Measurements from ENCODE around the gene PHPT1. TPM values are rescaled to one million over a fixed set of nuclear protein-coding genes. Genes with fewer than 3 reads are reported as not detected.
A peak's percentile ranks its signal among the peaks of the same experiment; 100 is the strongest.

PHPT1 gene
- polyA plus RNA-seq, 3 donors from 2014 or later, result 127 to 212 (median 166) TPM

DNA sequence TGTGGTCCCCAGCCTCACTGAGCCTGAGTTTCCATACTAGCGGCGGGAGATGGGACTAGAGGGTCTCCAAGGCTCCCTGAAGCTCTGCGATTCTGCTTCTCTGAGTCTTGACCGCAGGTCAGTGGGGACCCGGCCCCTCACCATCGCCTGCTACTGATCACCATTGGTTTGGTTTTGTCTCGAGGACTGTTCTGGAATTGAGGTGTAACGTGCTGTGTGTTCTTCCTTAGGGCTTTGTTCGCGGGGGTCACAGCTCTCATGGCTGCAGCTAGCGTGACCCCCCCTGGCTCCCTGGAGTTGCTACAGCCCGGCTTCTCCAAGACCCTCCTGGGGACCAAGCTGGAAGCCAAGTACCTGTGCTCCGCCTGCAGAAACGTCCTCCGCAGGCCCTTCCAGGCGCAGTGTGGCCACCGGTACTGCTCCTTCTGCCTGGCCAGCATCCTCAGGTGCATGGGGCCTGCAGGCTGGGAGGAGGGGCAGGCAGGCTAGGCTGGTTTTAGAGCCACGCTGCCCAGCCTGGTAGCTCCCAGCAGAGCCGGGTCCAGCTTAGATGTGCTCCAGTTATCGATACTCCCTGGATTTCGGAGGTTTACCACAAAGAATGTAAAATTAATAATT, 49.4 kb downstream of the PHPT1 start:
- DNase-seq, result no peak
- Mint-ChIP-seq H3K4me1 (peaks cover 35 to 42% of the 10 kb centered on the region in 2 donors), H3K27me3 (ENCODE audit: low read depth in 3 of 3) (peaks cover 0 to 2% (median 0%) of the 10 kb centered on the region in 3 donors), H3K36me3 (peaks cover 3 to 9% (median 4%) of the 10 kb centered on the region in 3 donors), H3K4me3 (no peak overlapping the region), H3K9me3 (no peaks in the 10 kb centered on the region), H3K27ac (peak overlapping the region in 1 of 6 donors; percentile 51)

GRCh38 chr9:136899196-136899595, 50.0 kb downstream of the PHPT1 start:
- Mint-ChIP-seq H3K27me3 (ENCODE audit: low read depth in 3 of 3) (peaks cover 0 to 2% (median 0%) of the 10 kb centered on the region in 3 donors), H3K9me3 (no peaks in the 10 kb centered on the region), H3K36me3 (peaks cover 3 to 9% (median 4%) of the 10 kb centered on the region in 3 donors), H3K4me3 (no peak overlapping the region), H3K4me1 (peaks cover 36 to 41% of the 10 kb centered on the region in 2 donors), H3K27ac (peak overlapping the region in 1 of 6 donors; percentile 34)
- no peak for DNase-seq

GRCh38 chr9:136900556-136900955, 51.3 kb downstream of the PHPT1 start:
- Mint-ChIP-seq H3K27me3 (ENCODE audit: low read depth in 3 of 3) (peaks cover 0 to 2% (median 0%) of the 10 kb centered on the region in 3 donors), H3K27ac (peak overlapping the region in 4 of 6 donors; percentile 40 to 85 (median 84)), H3K4me1 (peaks cover 32 to 35% of the 10 kb centered on the region in 2 donors), H3K9me3 (no peaks in the 10 kb centered on the region), H3K36me3 (peaks cover 3 to 9% (median 4%) of the 10 kb centered on the region in 3 donors), H3K4me3 (no peak overlapping the region)
- DNase-seq, result no peak

Other genes starting within 250 kb of the PHPT1 start
- gene EGFL7, start 186.5 kb upstream of the PHPT1 start, polyA plus RNA-seq, result 1 to 10 TPM in 1 of 3 donors, not detected in 2; 1.6 TPM
- 10 to 100 TPM; 34.0 to 40.9 (median 35.2) TPM for gene AGPAT2, start 162.0 kb upstream of the PHPT1 start, polyA plus RNA-seq
- under 1 TPM in 1 of 3 donors, not detected in 2; 0.19 TPM for gene DIPK1B, start 136.8 kb upstream of the PHPT1 start, polyA plus RNA-seq
- gene LCN10, start 106.5 kb upstream of the PHPT1 start, polyA plus RNA-seq, result not detected
- gene LCN6, start 100.9 kb upstream of the PHPT1 start, polyA plus RNA-seq, result not detected
- under 1 TPM in 1 of 3 donors, not detected in 2; 0.62 TPM for gene LCN8, start 91.2 kb upstream of the PHPT1 start, polyA plus RNA-seq
- not detected for gene LCN15, start 84.9 kb upstream of the PHPT1 start, polyA plus RNA-seq
- gene TMEM141, start 58.1 kb upstream of the PHPT1 start, polyA plus RNA-seq, result 10 to 100 TPM; 61.2 to 83.3 (median 62.1) TPM
- gene CCDC183, start 53.1 kb upstream of the PHPT1 start, polyA plus RNA-seq, result under 1 TPM; 0.37 to 0.46 (median 0.40) TPM
- 10 to 100 TPM in 2 of 3 donors, 1 to 10 TPM in 1; 5.4 to 24.6 (median 11.0) TPM for gene RABL6, start 41.5 kb upstream of the PHPT1 start, polyA plus RNA-seq
- under 1 TPM; 0.09 to 1.00 (median 0.82) TPM for gene AJM1, start 6.9 kb upstream of the PHPT1 start, polyA plus RNA-seq
- under 1 TPM in 1 of 3 donors, not detected in 2; 0.19 TPM for gene MAMDC4, start 2.9 kb downstream of the PHPT1 start, polyA plus RNA-seq
- gene EDF1, start 16.9 kb downstream of the PHPT1 start, polyA plus RNA-seq, result 100 to 1,000 TPM; 309 to 463 (median 411) TPM
- gene TRAF2, start 37.1 kb downstream of the PHPT1 start, polyA plus RNA-seq, result 10 to 100 TPM in 2 of 3 donors, 1 to 10 TPM in 1; 7.6 to 32.7 (median 11.0) TPM
- gene FBXW5, start 95.3 kb downstream of the PHPT1 start, polyA plus RNA-seq, result 100 to 1,000 TPM; 120 to 211 (median 120) TPM
- 1 to 10 TPM; 1.7 to 5.1 (median 2.1) TPM for gene C8G, start 95.8 kb downstream of the PHPT1 start, polyA plus RNA-seq
- gene LCN12, start 102.9 kb downstream of the PHPT1 start, polyA plus RNA-seq, result not detected
- gene PTGDS, start 128.1 kb downstream of the PHPT1 start, polyA plus RNA-seq, result 100 to 1,000 TPM in 2 of 3 donors, 10 to 100 TPM in 1; 93.2 to 201 (median 164) TPM
- not detected for gene LCNL1, start 133.6 kb downstream of the PHPT1 start, polyA plus RNA-seq
- 100 to 1,000 TPM; 135 to 207 (median 182) TPM for gene PAXX, start 143.0 kb downstream of the PHPT1 start, polyA plus RNA-seq
- gene CLIC3, start 147.2 kb downstream of the PHPT1 start, polyA plus RNA-seq, result 100 to 1,000 TPM; 673 to 911 (median 762) TPM
- gene ABCA2, start 178.8 kb downstream of the PHPT1 start, polyA plus RNA-seq, result 10 to 100 TPM in 1 of 3 donors, 1 to 10 TPM in 2; 2.2 to 34.5 (median 6.3) TPM
- gene FUT7, start 182.7 kb downstream of the PHPT1 start, polyA plus RNA-seq, result 10 to 100 TPM; 20.6 to 33.0 (median 25.6) TPM
- gene NPDC1, start 196.8 kb downstream of the PHPT1 start, polyA plus RNA-seq, result 1 to 10 TPM in 2 of 3 donors, under 1 TPM in 1; 0.36 to 1.4 (median 1.1) TPM
- not detected for gene ENTPD2, start 204.7 kb downstream of the PHPT1 start, polyA plus RNA-seq
- under 1 TPM; 0.06 to 0.95 (median 0.39) TPM for gene SAPCD2, start 221.1 kb downstream of the PHPT1 start, polyA plus RNA-seq
- 1 to 10 TPM; 1.3 to 1.4 (median 1.4) TPM for gene UAP1L1, start 228.1 kb downstream of the PHPT1 start, polyA plus RNA-seq
- gene MAN1B1, start 237.6 kb downstream of the PHPT1 start, polyA plus RNA-seq, result 10 to 100 TPM; 59.7 to 71.8 (median 66.1) TPM

Measured in immature natural killer cell (primary cell).